ENCODE results near the gene RASSF7. TPM values are rescaled to one million over a fixed set of nuclear protein-coding genes. Genes with fewer than 3 reads are reported as not detected.

Gene RASSF7
- total and polyA plus RNA-seq, 2 donors (not counting 1 experiment from before 2014, with no cell fraction given): 29.8 to 89.3 TPM

- Histone ChIP-seq H3K36me3 (replicated peaks in 1 of 2; ENCODE audit: control extremely low read depth in 1 of 2, control insufficient read depth in 1 of 2, extremely low read depth in 1 of 2, insufficient read depth in 2 of 2, low read length in 1 of 2) (peaks cover 0 to 72% of the 10 kb centered on the region in 2 experiments), H4K20me1 (ENCODE audit: control insufficient read depth, insufficient read depth, low read length, poor library complexity, severe bottlenecking) (peaks cover 53% of the 10 kb centered on the region), H3K27me3 (replicated peaks in 1 of 4; ENCODE audit: control extremely low read depth in 1 of 4, control insufficient read depth in 3 of 4, insufficient read depth in 4 of 4, low read length in 3 of 4) (no peaks in the 10 kb centered on the region), H3K4me3 (ENCODE audit: control extremely low read depth in 1 of 5, extremely low read depth in 1 of 5, insufficient read depth in 1 of 5, low read depth in 2 of 5, low read length in 4 of 5) (no peak overlapping the region), H3K79me2 (ENCODE audit: control insufficient read depth, insufficient read depth, low read length) (peaks cover 39% of the 10 kb centered on the region), H3K4me1 (ENCODE audit: control insufficient read depth in 2 of 2, insufficient read depth in 2 of 2, low read length in 2 of 2) (no peaks in the 10 kb centered on the region), H3K9me3 (ENCODE audit: control extremely low read depth in 1 of 3, control insufficient read depth in 2 of 3, insufficient read depth in 1 of 3, low read length in 2 of 3) (no peaks in the 10 kb centered on the region), H2AFZ (ENCODE audit: insufficient read depth, low read depth, low read length, poor library complexity, severe bottlenecking) (no peak overlapping the region), H3K27ac (ENCODE audit: low read length in 2 of 2) (no peak overlapping the region), H3K9ac (ENCODE audit: low read length) (no peak overlapping the region), H3K4me2 (replicated peaks; ENCODE audit: low read depth, low read length, poor library complexity, severe bottlenecking) (no peak overlapping the region)
- no peaks in the 10 kb centered on the region for H3K9me3 Mint-ChIP-seq (ENCODE audit: insufficient read depth)
- ATAC-seq (ENCODE audit: low read depth): no peak
- CTCF ChIA-PET: no interaction called here
- WGBS (ENCODE audit: insufficient coverage): 94% methylated on average over 25 of the region's 29 CpGs
- POLR2A ChIA-PET: no interaction called here
- H3K4me1 Mint-ChIP-seq: no peaks in the 10 kb centered on the region
- TF ChIP-seq CTCF (IDR thresholded peaks at IDR 0.05): no peak
- TF ChIP-seq EZH2 (IDR thresholded peaks at IDR 0.05; ENCODE audit: borderline replicate concordance, insufficient read depth, low read depth, low read length, poor library complexity, severe bottlenecking): no peak
- intact Hi-C loops (cut with micrococcal nuclease): no loop called here
- H3K27ac Mint-ChIP-seq: no peak overlapping the region
- no peak for DNase-seq
- no peak overlapping the region for H3K4me3 Mint-ChIP-seq
- no peaks in the 10 kb centered on the region for H3K27me3 Mint-ChIP-seq
These were observed 36.5 kb downstream of the RASSF7 start for GRCh38 chr11:597166-597725.

GRCh38 chr11:598005-598680 lies 37.4 kb downstream of the RASSF7 start:
- DNase-seq (no peak), ATAC-seq (ENCODE audit: low read depth) (no peak)
- Mint-ChIP-seq H3K4me1 (no peaks in the 10 kb centered on the region), H3K4me3 (no peak overlapping the region), H3K27ac (no peak overlapping the region), H3K27me3 (no peaks in the 10 kb centered on the region), H3K9me3 (ENCODE audit: insufficient read depth) (no peaks in the 10 kb centered on the region)
- Histone ChIP-seq H3K27me3 (replicated peaks in 1 of 4; ENCODE audit: control extremely low read depth in 1 of 4, control insufficient read depth in 3 of 4, insufficient read depth in 4 of 4, low read length in 3 of 4) (no peaks in the 10 kb centered on the region), H3K9ac (ENCODE audit: low read length) (no peak overlapping the region), H3K4me3 (ENCODE audit: control extremely low read depth in 1 of 5, extremely low read depth in 1 of 5, insufficient read depth in 1 of 5, low read depth in 2 of 5, low read length in 4 of 5) (no peak overlapping the region), H2AFZ (ENCODE audit: insufficient read depth, low read depth, low read length, poor library complexity, severe bottlenecking) (no peak overlapping the region), H3K36me3 (replicated peaks in 1 of 2; ENCODE audit: control extremely low read depth in 1 of 2, control insufficient read depth in 1 of 2, extremely low read depth in 1 of 2, insufficient read depth in 2 of 2, low read length in 1 of 2) (peaks cover 0 to 70% of the 10 kb centered on the region in 2 experiments), H3K79me2 (ENCODE audit: control insufficient read depth, insufficient read depth, low read length) (peaks cover 39% of the 10 kb centered on the region), H3K27ac (ENCODE audit: low read length in 2 of 2) (no peak overlapping the region), H4K20me1 (ENCODE audit: control insufficient read depth, insufficient read depth, low read length, poor library complexity, severe bottlenecking) (peaks cover 54% of the 10 kb centered on the region), H3K4me2 (replicated peaks; ENCODE audit: low read depth, low read length, poor library complexity, severe bottlenecking) (no peak overlapping the region), H3K4me1 (ENCODE audit: control insufficient read depth in 2 of 2, insufficient read depth in 2 of 2, low read length in 2 of 2) (no peaks in the 10 kb centered on the region), H3K9me3 (ENCODE audit: control extremely low read depth in 1 of 3, control insufficient read depth in 2 of 3, insufficient read depth in 1 of 3, low read length in 2 of 3) (no peaks in the 10 kb centered on the region)
- TF ChIP-seq CTCF (IDR thresholded peaks at IDR 0.05) (no peak), EZH2 (IDR thresholded peaks at IDR 0.05; ENCODE audit: borderline replicate concordance, insufficient read depth, low read depth, low read length, poor library complexity, severe bottlenecking) (no peak)
- POLR2A ChIA-PET: no interaction called here
- intact Hi-C loops (cut with micrococcal nuclease): no loop called here
- WGBS (ENCODE audit: insufficient coverage): 92% methylated on average over 30 of the region's 30 CpGs
- CTCF ChIA-PET: no interaction called here

All from B cell (primary cell).